ENCODE results near the gene GRIN2C. TPM values are rescaled to one million over a fixed set of nuclear protein-coding genes. Genes with fewer than 3 reads are reported as not detected.
A peak's percentile ranks its signal among the peaks of the same experiment; 100 is the strongest.

The GRIN2C gene
- total RNA-seq, 4 donors from 2014 or later: 0.16 to 3.5 (median 0.42) TPM; not detected in 1

DNA sequence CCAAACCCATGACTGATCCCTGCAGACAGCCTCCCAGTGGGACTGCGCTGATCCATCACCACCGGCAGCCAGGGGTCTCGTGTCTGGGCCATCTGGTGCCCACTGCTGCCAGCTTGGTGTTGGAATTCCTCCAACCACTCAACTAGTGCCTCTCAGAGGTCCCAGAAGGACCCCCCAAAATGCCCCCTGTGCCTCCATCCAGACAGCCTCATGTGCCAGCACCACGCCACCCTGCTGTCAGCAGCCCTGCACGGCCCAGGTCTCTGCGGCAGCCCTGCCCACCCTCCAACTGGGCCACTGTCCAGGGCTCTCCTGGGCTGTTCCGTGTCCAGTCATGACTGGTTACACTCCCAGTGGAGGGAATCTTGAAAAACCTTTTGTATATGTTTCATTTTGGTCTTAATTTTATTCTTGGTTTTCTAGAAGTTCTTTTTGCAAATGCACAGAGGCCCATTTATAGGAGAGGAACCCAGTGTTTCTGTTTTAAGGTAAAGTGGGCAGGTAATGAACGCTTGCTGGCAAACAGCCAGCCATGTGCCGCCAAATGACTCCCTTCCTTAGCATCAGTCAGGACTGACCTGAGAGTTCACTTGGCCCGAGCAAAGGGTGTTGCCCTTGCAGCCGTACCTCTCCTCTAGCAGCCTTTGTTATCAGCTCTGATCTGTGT lies 34.6 kb downstream of the GRIN2C start:
- H3K36me3 ChIP-seq: peaks cover 0 to 67% of the 10 kb centered on the region in 2 donors
- 77 to 92% methylated on average over 3 to 4 of the region's 11 CpGs for WGBS, 2 donors (ENCODE audit: low coverage in 1 of 2)
- no peak overlapping the region for H3K27ac ChIP-seq
- ATAC-seq: no peak
- no peaks in the 10 kb centered on the region for H3K27me3 ChIP-seq
- H3K4me1 ChIP-seq: peaks cover 0 to 33% (median 5%) of the 10 kb centered on the region in 3 donors
- TF ChIP-seq POLR2AphosphoS5 (IDR thresholded peaks at IDR 0.05) (no peak), POLR2A (IDR thresholded peaks at IDR 0.05) (no peak), EP300 (IDR thresholded peaks at IDR 0.05) (no peak)
- TF ChIP-seq, protein P1, sequence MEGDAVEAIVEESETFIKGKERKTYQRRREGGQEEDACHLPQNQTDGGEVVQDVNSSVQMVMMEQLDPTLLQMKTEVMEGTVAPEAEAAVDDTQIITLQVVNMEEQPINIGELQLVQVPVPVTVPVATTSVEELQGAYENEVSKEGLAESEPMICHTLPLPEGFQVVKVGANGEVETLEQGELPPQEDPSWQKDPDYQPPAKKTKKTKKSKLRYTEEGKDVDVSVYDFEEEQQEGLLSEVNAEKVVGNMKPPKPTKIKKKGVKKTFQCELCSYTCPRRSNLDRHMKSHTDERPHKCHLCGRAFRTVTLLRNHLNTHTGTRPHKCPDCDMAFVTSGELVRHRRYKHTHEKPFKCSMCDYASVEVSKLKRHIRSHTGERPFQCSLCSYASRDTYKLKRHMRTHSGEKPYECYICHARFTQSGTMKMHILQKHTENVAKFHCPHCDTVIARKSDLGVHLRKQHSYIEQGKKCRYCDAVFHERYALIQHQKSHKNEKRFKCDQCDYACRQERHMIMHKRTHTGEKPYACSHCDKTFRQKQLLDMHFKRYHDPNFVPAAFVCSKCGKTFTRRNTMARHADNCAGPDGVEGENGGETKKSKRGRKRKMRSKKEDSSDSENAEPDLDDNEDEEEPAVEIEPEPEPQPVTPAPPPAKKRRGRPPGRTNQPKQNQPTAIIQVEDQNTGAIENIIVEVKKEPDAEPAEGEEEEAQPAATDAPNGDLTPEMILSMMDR (IDR thresholded peaks at IDR 0.05): no peak
- H3K9me3 ChIP-seq: no peaks in the 10 kb centered on the region
- no peak overlapping the region for H3K4me3 ChIP-seq

DNA sequence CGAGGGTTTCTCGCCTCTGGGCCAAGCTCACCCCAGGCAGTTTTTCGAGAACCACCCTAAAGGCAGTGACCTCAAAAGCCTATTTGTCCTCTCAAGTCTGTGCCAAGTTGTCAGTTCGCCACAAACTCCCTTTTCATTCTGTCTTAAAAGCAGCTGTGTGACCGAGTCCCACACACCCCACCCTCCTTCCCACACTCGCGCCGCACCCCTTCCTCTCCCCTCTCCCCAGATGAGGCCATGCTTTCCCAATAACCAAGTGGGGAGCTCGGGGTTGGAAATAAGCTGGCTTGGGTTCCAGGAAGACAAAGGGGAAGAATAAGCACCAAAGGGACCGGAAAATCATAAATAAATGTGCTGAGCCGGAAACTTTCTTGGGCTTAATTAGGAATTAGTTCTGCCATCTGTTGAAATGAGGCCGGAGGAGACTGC lies 36.7 kb downstream of the GRIN2C start:
- peak; percentile 65 for ATAC-seq
- Histone ChIP-seq H3K36me3 (peaks cover 0 to 77% of the 10 kb centered on the region in 2 donors), H3K27me3 (no peaks in the 10 kb centered on the region), H3K4me1 (peaks cover 0 to 33% (median 5%) of the 10 kb centered on the region in 3 donors), H3K9me3 (no peaks in the 10 kb centered on the region), H3K4me3 (no peak overlapping the region), H3K27ac (peak overlapping the region in 3 of 4 donors; percentile 57 to 67 (median 63))
- no peak for TF ChIP-seq EP300 (IDR thresholded peaks at IDR 0.05)
- TF ChIP-seq, protein P1 (IDR thresholded peaks at IDR 0.05): no peak
- TF ChIP-seq POLR2AphosphoS5 (IDR thresholded peaks at IDR 0.05): no peak
- no peak for TF ChIP-seq POLR2A (IDR thresholded peaks at IDR 0.05)
- 56 to 61% methylated on average over 5 to 8 of the region's 12 CpGs for WGBS, 2 donors (ENCODE audit: low coverage in 1 of 2)

- H3K9me3 ChIP-seq: no peaks in the 10 kb centered on the region
- WGBS, 2 donors (ENCODE audit: low coverage in 1 of 2): 71% methylated on average over 8 of the region's 15 CpGs; no CpG with 5 or more reads in 1 of the 2 donors
- no peak overlapping the region for H3K4me3 ChIP-seq
- peak overlapping the region in 3 of 4 donors; percentile 57 to 67 (median 63) for H3K27ac ChIP-seq
- TF ChIP-seq EP300 (IDR thresholded peaks at IDR 0.05): no peak
- TF ChIP-seq POLR2AphosphoS5 (IDR thresholded peaks at IDR 0.05): no peak
- TF ChIP-seq POLR2A (IDR thresholded peaks at IDR 0.05): no peak
- TF ChIP-seq, protein P1 (IDR thresholded peaks at IDR 0.05): no peak
- ATAC-seq: no peak
- H3K36me3 ChIP-seq: peaks cover 0 to 82% of the 10 kb centered on the region in 2 donors
- H3K4me1 ChIP-seq: peaks cover 0 to 33% (median 5%) of the 10 kb centered on the region in 3 donors
- no peaks in the 10 kb centered on the region for H3K27me3 ChIP-seq
Observed at GRCh38 chr17:74822335-74822938, 37.2 kb downstream of the GRIN2C start.

DNA sequence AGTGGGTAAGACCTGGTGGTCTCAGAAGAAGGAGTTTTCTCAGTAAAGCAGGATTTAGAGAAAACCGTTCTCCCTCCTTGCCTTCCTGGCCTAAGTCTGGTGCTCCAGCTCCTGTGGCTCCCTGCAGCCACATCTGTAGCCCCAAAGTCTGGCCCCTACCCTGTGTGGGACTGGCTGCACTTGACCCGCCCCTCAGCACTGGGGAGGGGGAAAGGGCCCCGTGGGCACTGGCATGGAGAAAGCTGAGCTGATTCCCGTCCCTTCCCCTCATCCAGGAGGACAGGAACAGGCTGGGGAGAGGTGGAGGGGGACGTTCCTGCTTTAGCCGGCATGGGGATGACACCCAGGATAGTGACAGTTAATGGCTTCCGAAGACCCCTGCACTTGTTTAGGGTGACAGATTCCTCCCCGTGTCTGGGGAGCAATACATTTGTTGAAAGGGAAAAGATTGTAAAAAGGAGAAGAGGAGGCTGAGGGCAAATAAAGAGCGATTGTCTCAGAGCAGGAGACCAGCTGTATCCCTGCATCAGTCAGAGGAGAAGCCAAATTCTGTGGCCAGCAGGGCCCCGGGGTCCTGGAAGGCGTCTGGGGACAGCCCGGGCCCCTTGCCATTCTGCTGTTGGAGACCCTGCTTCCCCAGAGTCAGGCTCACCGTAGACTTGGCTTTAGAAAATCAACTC lies 37.9 kb downstream of the GRIN2C start:
- Histone ChIP-seq H3K27ac (peak overlapping the region in 3 of 4 donors; percentile 57 to 67 (median 63)), H3K36me3 (peaks cover 0 to 86% of the 10 kb centered on the region in 2 donors), H3K4me1 (peaks cover 0 to 33% (median 5%) of the 10 kb centered on the region in 3 donors), H3K27me3 (no peaks in the 10 kb centered on the region), H3K9me3 (no peaks in the 10 kb centered on the region), H3K4me3 (no peak overlapping the region)
- no peak for ATAC-seq
- 0 to 100% methylated on average over 1 of the region's 13 CpGs for WGBS, 2 donors (ENCODE audit: low coverage in 1 of 2)
- TF ChIP-seq POLR2AphosphoS5 (IDR thresholded peaks at IDR 0.05) (no peak), POLR2A (IDR thresholded peaks at IDR 0.05) (no peak), EP300 (IDR thresholded peaks at IDR 0.05) (no peak)
- TF ChIP-seq, protein P1 (IDR thresholded peaks at IDR 0.05): no peak

All from gastroesophageal sphincter (tissue), 4 donors.